GM21423 (cell line): ENCODE results near the gene PRKCZ.

Experiments
- ATAC-seq: cut with Tn5 transposase; IDR thresholded peaks from one replicate; pipeline ENCODE4 v1.9.1; 2021; ENCODE audit warnings: mild to moderate bottlenecking, moderate library complexity; ENCODE audit not compliant: unreplicated experiment

Gene PRKCZ

GRCh38 chr1:2024451-2024850 is 25.8 kb upstream of the PRKCZ start:
- ATAC-seq, result no peak

GRCh38 chr1:2024887-2025286 is 25.3 kb upstream of the PRKCZ start:
- ATAC-seq, result no peak

- ATAC-seq, result no peak
These were observed 24.7 kb upstream of the PRKCZ start for GRCh38 chr1:2025491-2025981.

GRCh38 chr1:2027961-2028583 is 22.1 kb upstream of the PRKCZ start:
- ATAC-seq, result no peak

GRCh38 chr1:2028870-2029560 is 21.2 kb upstream of the PRKCZ start:
- ATAC-seq, result no peak

GRCh38 chr1:2029561-2029960 is 20.6 kb upstream of the PRKCZ start:
- no peak for ATAC-seq

GRCh38 chr1:2030076-2030871 is 19.9 kb upstream of the PRKCZ start:
- no peak for ATAC-seq

GRCh38 chr1:2031546-2032540 is 18.4 kb upstream of the PRKCZ start:
- no peak for ATAC-seq

GRCh38 chr1:2032737-2033136 is 17.5 kb upstream of the PRKCZ start:
- ATAC-seq, result no peak

GRCh38 chr1:2033165-2033564 is 17.0 kb upstream of the PRKCZ start:
- no peak for ATAC-seq

GRCh38 chr1:2036287-2036686 is 13.9 kb upstream of the PRKCZ start:
- ATAC-seq, result no peak

GRCh38 chr1:2037314-2037979 is 12.8 kb upstream of the PRKCZ start:
- no peak for ATAC-seq

- ATAC-seq, result no peak
These were observed 12.0 kb upstream of the PRKCZ start for GRCh38 chr1:2038229-2038628.

- no peak for ATAC-seq
These were observed 11.0 kb upstream of the PRKCZ start for GRCh38 chr1:2039251-2039650.

GRCh38 chr1:2041305-2041704 is 8.9 kb upstream of the PRKCZ start:
- ATAC-seq, result no peak

- no peak for ATAC-seq
These were observed 8.3 kb upstream of the PRKCZ start for GRCh38 chr1:2041887-2042286.

- ATAC-seq, result no peak
These were observed 7.1 kb upstream of the PRKCZ start for GRCh38 chr1:2042830-2043773.

GRCh38 chr1:2043886-2044285 is 6.3 kb upstream of the PRKCZ start:
- no peak for ATAC-seq
